GM12891 (cell line): ENCODE measurements around the gene CEP76.

ENCODE experiments used
- PAX5 ChIP-seq: IDR thresholded peaks from 2 replicates; pipeline ENCODE4 v1.6.1; 2011; ENCODE audit warnings: low read length, moderate library complexity, mild to moderate bottlenecking; ENCODE audit not compliant: insufficient read depth, severe bottlenecking
- POLR2A ChIP-seq: IDR thresholded peaks from 2 replicates; pipeline ENCODE4 v1.6.1; 2011; ENCODE audit warnings: low read depth, low read length, control low read depth
- POLR2AphosphoS5 ChIP-seq: IDR thresholded peaks from 2 replicates; pipeline ENCODE4 v1.6.1; 2011; ENCODE audit warnings: low read depth, low read length, control low read depth
- TAF1 ChIP-seq: IDR thresholded peaks from 2 replicates; pipeline ENCODE4 v1.6.1; 2011; ENCODE audit warnings: low read depth, low read length, control low read depth

GRCh38 chr18:12638644-12639124 lies 63.8 kb downstream of the CEP76 start:
- TF ChIP-seq POLR2A, result no peak
- no peak for TF ChIP-seq POLR2AphosphoS5
- TF ChIP-seq TAF1, result no peak
- no peak for TF ChIP-seq PAX5
